ENCODE results near the gene PRKAR1B. TPM values are rescaled to one million over a fixed set of nuclear protein-coding genes. Genes with fewer than 3 reads are reported as not detected.
A peak's percentile ranks its signal among the peaks of the same experiment; 100 is the strongest.

The PRKAR1B gene
- total RNA-seq, 1 experiment from 2014 or later, result 27.2 TPM

DNA sequence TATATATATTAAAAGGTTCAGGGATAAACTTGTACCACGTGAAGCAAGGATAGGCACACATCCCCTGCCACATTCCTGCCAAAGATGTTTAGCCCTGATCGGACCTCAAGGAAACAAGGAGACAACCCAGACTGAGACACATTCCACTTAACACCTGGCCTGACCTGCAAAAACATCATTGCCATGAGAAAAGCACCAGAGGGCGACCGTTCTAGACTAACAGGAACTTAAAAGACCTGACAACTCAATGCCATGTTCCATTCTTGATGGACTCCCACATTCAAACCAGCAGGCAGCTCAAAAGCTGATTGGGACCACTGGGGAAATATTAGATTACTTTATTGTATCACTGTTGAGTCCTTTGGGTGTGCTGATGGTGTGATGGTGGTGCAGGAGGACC, 199.4 kb downstream of the PRKAR1B start:
- DNase-seq (ENCODE audit: low read depth), result no peak

GRCh38 chr7:526460-527034, 200.5 kb downstream of the PRKAR1B start:
- no peak for DNase-seq (ENCODE audit: low read depth)

DNA sequence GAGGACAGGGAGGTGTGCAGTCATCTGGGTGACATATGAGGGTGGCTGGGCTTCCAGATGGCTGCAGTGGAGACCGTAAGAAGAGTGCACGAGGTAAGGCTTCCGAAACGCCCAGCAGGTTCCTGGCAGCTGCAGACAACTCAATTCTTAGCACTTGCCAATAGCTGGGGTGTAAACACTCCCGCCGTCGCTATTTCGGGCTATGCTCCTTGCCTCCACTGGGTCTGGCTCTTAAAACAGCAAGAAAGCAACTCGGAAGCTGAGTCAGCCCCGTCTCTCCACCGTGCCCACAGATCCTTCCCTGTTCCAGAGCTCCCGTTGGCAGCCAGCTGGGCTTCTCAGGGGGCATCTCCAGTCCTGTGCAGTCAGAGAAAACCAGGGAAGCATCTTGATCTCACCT, 201.3 kb downstream of the PRKAR1B start:
- DNase-seq (ENCODE audit: low read depth), result peak; percentile 59

DNA sequence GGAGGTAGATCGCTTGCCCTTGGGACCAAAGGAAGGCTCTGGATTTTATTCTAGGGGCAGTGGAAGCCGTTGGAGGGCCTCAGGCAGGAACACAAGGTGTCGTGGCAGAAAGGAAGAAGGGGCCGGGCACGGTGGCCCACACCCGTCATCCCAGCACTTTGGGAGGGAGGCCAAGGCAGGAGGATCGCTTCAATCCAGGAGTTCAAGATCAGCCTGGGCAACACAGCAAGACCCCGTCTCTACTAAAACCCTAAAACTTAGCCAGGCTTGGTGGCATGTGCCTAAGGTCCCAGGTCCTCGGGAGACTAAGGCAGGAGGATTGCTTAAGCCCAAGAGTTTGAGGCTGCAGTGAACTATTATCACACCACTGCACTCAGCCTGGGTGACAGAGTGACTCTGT, 202.3 kb downstream of the PRKAR1B start:
- no peak for DNase-seq (ENCODE audit: low read depth)

- DNase-seq (ENCODE audit: low read depth), result no peak
Observed at GRCh38 chr7:523347-524336, 203.4 kb downstream of the PRKAR1B start.

DNA sequence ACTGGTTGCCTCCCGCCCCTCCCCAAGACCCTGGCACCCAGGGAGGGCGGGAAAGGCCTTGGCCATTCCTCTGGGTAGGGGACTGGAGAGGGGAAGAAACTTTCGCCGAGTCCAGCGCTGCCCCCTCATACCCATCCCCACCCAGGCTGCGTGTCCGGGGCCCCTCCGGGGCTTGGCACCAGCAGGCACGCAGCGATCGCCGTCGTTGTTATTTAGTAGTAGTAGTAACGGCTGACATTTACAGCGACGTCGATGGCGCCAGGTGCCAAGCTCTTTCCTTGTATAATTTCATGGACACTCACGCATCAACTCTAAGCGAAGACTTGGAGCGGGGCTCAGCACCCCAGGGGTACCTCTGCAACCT, 204.1 kb downstream of the PRKAR1B start:
- DNase-seq (ENCODE audit: low read depth), result no peak

DNA sequence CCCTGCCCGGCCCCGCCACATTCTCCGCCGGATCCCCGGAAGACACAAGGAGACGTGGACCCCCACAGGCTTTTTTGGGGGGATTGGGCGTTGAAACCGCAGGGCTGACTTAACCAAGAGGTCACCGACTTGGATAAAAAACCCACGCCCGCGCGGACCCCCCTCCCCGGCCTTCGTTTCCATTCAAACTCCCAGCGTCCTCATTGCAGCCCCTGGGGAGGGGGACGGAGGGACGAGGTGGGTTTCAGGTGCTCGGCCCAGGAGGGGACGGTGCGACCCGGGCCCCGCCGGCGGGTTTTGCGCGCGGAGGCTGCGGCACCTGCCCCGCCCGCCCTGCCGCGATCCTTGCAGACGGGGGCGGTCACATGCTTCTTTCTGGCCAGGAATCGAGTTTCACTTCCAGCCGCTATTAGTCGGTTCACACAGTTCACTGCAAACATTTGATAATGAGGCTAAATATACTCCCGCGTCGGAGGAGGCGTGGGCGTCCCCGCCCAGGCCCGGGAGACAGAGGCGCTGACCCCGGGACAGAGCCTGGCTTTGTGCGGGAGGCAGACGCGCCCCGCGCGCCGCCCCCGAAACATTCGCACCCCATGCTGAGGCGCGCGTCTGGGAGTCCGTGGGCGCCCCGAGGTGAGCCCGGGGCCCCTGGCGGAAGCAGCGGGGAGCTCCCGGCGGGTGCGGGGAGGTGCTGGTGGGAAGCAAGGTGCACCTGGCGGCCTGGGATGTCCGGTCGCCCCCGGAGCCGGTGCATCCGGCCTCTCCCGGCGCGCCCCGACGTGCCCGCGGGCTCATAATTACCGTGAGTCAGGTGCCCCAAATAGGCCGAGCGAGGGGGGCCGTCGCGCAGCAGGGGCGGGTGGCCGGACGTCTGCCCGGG, 204.8 kb downstream of the PRKAR1B start:
- no peak for DNase-seq (ENCODE audit: low read depth)

- DNase-seq (ENCODE audit: low read depth), result no peak
Observed at GRCh38 chr7:521221-522070, 205.6 kb downstream of the PRKAR1B start.

DNA sequence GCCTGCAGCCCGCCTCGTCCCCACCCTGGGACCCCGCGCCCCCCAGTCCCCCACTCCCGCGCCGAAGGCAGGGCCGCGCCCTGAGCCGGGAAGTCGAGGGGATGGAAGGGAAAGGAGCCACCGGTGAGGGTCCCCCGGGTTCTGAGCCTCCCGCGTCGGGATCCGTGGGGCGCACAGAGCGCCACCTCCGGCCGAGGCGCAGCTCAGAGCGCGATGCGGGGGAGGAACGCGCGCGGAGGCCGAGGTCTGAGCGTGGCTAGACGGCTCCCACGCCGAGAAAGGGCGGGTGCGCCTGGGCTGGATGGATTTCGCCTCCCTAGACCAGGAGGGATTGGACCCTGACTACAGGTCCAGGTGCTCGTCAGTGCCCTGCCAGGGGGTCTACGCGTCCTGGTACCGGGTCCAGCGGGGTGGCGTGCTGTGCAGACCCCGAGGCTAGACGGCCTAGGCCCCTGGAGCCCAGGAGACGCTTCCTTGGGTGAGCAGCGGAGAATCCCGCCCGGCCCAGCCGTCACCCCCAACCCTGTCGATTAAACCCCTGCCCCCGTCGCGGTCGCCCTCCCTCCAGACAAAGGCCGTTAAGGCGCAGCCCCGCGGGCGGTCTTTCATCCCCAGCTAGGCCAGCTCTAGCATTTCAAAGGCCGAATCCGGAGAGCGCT, 206.4 kb downstream of the PRKAR1B start:
- no peak for DNase-seq (ENCODE audit: low read depth)

DNA sequence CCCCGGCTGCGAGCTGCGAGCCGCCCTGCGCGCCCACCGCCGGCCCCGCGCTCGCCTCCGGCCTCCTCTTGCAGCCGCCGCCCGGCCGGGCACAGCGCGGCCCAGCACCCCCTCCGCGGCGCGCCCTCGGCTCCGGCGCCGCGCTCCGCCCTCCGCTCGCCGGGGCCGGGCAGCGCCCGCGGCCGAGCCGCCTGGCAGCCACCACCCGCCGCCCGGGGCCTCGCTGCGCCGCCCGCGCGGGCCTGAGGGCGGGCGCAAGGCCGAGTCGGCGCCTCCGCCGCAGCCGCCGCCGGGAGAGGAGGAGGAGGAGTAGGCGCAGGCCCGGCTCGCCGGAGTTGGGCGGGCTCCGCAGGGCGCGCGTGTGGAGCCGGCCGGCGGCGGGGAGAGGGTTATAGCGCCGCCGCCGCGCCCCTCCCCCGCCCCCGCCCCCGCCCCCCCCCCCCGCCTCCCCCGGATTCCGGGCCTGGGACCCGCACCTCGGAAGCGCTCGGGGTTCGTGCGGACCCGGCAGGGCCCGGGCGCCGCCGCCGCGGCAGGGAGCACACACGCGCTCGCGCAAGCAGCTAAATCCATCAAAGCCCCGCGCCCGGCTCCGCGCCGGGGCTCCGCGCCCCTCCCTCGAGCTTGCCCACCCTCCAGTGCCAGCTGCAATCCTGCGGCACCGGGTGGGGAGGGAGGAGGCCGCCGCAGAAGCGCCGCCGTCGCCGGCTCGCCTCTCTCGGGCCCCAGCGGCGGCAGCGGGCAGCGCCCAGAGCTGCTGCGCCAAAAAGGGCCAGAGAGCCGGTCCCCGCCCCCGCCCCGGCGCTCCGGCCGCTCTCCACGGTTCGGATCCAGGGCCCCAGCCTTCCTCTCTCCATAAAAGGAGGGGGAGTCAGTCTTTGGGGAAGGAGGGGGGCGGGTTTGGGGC, 207.3 kb downstream of the PRKAR1B start, which contains the start of gene PDGFA:
Gene PDGFA (minus strand): TSS at position 363 of the 907 bp plus-strand sequence. CDS start 845 bp downstream, outside the sequence.
- peak; percentile 64 for DNase-seq (ENCODE audit: low read depth)

- DNase-seq (ENCODE audit: low read depth), result peak; percentile 69
Observed at GRCh38 chr7:518630-519483, 208.2 kb downstream of the PRKAR1B start.

GRCh38 chr7:517774-518629, 209.1 kb downstream of the PRKAR1B start:
- DNase-seq (ENCODE audit: low read depth), result peak; percentile 48

GRCh38 chr7:516606-517456, 210.2 kb downstream of the PRKAR1B start:
- peak; percentile 57 for DNase-seq (ENCODE audit: low read depth)

DNA sequence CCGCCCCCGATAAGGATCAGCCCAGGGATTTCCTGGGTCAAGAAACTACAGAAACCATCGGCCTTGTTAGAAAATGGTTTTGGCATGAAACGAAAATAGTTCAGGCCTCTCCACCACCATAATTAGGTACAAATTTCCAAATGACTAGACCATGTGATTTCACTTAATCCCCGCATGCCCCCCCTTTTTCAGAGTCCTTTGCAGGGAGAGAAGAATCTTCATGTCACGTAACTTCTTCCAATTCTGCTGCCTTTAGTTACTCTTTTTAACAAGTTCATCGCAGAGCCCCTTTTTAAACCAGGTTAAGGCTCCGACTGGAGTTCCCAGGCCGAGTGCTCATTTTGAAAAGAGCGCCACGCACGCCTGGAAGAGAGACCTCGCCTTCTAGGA, 210.9 kb downstream of the PRKAR1B start:
- DNase-seq (ENCODE audit: low read depth), result no peak

- no peak for DNase-seq (ENCODE audit: low read depth)
Observed at GRCh38 chr7:515628-516027, 211.5 kb downstream of the PRKAR1B start.
